ENCODE measurements around the gene SRC. TPM values are rescaled to one million over a fixed set of nuclear protein-coding genes. Genes with fewer than 3 reads are reported as not detected.

SRC gene
- total RNA-seq, 1 experiment from 2014 or later = 42.3 TPM

DNA sequence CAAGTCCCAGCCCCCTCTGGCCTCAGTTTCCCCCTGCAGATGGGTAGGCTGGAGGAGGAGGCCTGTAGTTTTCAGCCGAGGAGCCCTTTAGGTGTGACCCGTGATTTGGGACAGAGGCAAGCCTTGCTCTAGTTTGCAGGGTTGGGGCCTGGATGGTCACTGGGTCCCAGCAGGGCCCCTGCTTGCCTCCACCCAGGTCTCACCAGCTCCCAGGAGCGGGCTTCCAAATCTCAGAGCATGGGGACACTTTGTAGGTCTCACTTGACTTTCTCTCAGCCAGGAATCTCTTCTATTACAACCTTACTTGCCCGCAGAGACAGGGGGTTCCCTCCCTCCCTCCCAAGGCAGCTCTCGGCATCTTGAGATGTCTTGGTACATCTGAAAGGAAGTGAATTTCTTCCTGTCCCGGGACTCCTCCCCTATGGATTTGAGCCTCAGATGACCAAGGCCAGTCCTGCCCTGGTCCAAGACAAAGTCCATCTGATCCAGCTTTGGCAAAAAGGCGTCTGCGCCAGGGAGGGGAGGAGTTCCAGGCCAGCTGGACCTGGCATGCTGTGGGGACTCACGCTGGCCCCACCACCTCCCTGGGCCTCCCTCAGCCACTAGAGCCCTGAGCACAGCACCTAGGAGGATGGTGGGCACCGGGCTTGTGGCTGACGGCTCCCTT, 47.4 kb downstream of the SRC start:
- CTCF ChIA-PET = no interaction called here

More for the DNA sequence above, 47.4 kb downstream of the SRC start:
- DNase-seq (ENCODE audit: low read depth, low spot score) = no peak
- ATAC-seq = no peak
- ChIA-PET POLR2A (no interaction called here), RAD21 (ENCODE audit: low non-redundant PET in 1 of 2, low total read pairs in 2 of 2, uncharacterized antibody in 2 of 2, unreplicated experiment in 2 of 2) (no interaction called here)
- Histone ChIP-seq H2AFZ (ENCODE audit: low read depth, low read length, poor library complexity, severe bottlenecking) (no peak overlapping the region), H3K4me1 (ENCODE audit: control insufficient read depth in 1 of 2, insufficient read depth in 2 of 2, low read length in 2 of 2) (peaks cover 0 to 10% of the 10 kb centered on the region in 2 experiments; a peak in 1 of 4 replicates), H3K27me3 (ENCODE audit: insufficient read depth, low read length) (no peaks in the 10 kb centered on the region), H3K9me3 (ENCODE audit: control insufficient read depth in 1 of 2, insufficient read depth in 1 of 2, low read depth in 1 of 2, low read length in 2 of 2) (no peaks in the 10 kb centered on the region), H3K79me2 (ENCODE audit: insufficient read depth, low read length) (no peaks in the 10 kb centered on the region), H3K9ac (ENCODE audit: low read length) (no peak overlapping the region), H3K36me3 (ENCODE audit: control insufficient read depth in 1 of 2, insufficient read depth in 2 of 2, low read length in 2 of 2) (peaks cover 4 to 8% of the 10 kb centered on the region in 2 experiments; a peak in 3 of 4 replicates), H3K27ac (ENCODE audit: low read depth, low read length) (no peak overlapping the region), H3K4me2 (ENCODE audit: low read length) (no peak overlapping the region), H3K9me2 (ENCODE audit: insufficient read depth) (no peaks in the 10 kb centered on the region), H3K4me3 (replicated peaks in 1 of 2; ENCODE audit: low read depth in 1 of 2, low read length in 2 of 2) (no peak overlapping the region), H4K20me1 (ENCODE audit: insufficient read depth) (no peaks in the 10 kb centered on the region)
- intact Hi-C loops (cut with micrococcal nuclease) = no loop called here
- TF ChIP-seq, protein P1, sequence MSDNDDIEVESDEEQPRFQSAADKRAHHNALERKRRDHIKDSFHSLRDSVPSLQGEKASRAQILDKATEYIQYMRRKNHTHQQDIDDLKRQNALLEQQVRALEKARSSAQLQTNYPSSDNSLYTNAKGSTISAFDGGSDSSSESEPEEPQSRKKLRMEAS (IDR thresholded peaks at IDR 0.05) = no peak
- no peak for TF ChIP-seq RAD21 (IDR thresholded peaks at IDR 0.05; ENCODE audit: low read depth)
- TF ChIP-seq, protein P2, sequence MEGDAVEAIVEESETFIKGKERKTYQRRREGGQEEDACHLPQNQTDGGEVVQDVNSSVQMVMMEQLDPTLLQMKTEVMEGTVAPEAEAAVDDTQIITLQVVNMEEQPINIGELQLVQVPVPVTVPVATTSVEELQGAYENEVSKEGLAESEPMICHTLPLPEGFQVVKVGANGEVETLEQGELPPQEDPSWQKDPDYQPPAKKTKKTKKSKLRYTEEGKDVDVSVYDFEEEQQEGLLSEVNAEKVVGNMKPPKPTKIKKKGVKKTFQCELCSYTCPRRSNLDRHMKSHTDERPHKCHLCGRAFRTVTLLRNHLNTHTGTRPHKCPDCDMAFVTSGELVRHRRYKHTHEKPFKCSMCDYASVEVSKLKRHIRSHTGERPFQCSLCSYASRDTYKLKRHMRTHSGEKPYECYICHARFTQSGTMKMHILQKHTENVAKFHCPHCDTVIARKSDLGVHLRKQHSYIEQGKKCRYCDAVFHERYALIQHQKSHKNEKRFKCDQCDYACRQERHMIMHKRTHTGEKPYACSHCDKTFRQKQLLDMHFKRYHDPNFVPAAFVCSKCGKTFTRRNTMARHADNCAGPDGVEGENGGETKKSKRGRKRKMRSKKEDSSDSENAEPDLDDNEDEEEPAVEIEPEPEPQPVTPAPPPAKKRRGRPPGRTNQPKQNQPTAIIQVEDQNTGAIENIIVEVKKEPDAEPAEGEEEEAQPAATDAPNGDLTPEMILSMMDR (IDR thresholded peaks at IDR 0.05 in 2 of 3, conservative IDR thresholded peaks at IDR 0.05 in 1 of 3; ENCODE audit: borderline replicate concordance in 1 of 3, insufficient read depth in 1 of 3, low read depth in 2 of 3, low read length in 2 of 3) = no peak
- no peak for TF ChIP-seq TCF7L2 (IDR thresholded peaks at IDR 0.05; ENCODE audit: borderline replicate concordance, extremely low read depth, insufficient read depth, insufficient read length)
- TF ChIP-seq SRF (IDR thresholded peaks at IDR 0.05; ENCODE audit: low read depth) = no peak
- TF ChIP-seq, protein P3, sequence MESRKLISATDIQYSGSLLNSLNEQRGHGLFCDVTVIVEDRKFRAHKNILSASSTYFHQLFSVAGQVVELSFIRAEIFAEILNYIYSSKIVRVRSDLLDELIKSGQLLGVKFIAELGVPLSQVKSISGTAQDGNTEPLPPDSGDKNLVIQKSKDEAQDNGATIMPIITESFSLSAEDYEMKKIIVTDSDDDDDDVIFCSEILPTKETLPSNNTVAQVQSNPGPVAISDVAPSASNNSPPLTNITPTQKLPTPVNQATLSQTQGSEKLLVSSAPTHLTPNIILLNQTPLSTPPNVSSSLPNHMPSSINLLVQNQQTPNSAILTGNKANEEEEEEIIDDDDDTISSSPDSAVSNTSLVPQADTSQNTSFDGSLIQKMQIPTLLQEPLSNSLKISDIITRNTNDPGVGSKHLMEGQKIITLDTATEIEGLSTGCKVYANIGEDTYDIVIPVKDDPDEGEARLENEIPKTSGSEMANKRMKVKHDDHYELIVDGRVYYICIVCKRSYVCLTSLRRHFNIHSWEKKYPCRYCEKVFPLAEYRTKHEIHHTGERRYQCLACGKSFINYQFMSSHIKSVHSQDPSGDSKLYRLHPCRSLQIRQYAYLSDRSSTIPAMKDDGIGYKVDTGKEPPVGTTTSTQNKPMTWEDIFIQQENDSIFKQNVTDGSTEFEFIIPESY (IDR thresholded peaks at IDR 0.05; ENCODE audit: extremely low read depth, insufficient replicate concordance, low read length) = no peak
- TF ChIP-seq CBX3 (IDR thresholded peaks at IDR 0.05; ENCODE audit: low read depth) = no peak
- no peak for TF ChIP-seq EZH2phosphoT487 (IDR thresholded peaks at IDR 0.05; ENCODE audit: borderline replicate concordance)
- TF ChIP-seq FOSL1 (IDR thresholded peaks at IDR 0.05; ENCODE audit: low read depth) = no peak
- no peak for TF ChIP-seq POLR2AphosphoS5 (IDR thresholded peaks at IDR 0.05; ENCODE audit: low read depth, low read length)
- TF ChIP-seq SIN3A (IDR thresholded peaks at IDR 0.05; ENCODE audit: low read depth) = no peak
- no peak for TF ChIP-seq SP1 (IDR thresholded peaks at IDR 0.05; ENCODE audit: low read depth)
- BruUV-seq (replicated peaks) = no TSS peak

Measured in HCT116 (cell line).